ENCODE measurements around the gene UBE2K. TPM values are rescaled to one million over a fixed set of nuclear protein-coding genes. Genes with fewer than 3 reads are reported as not detected.

The UBE2K gene
- total and polyA plus RNA-seq, 2 donors from 2014 or later, result 56.7 to 59.6 TPM

- FAIRE-seq, result no peak
- intact Hi-C loops (cut with DNase I), result no loop called here
- Histone ChIP-seq H3K27ac (ENCODE audit: low read depth in 2 of 2, low read length in 2 of 2) (no peak overlapping the region), H3K27me3 (ENCODE audit: control insufficient read depth, insufficient read depth, low read length) (no peaks in the 10 kb centered on the region), H3K9me3 (ENCODE audit: control insufficient read depth in 2 of 3, insufficient read depth in 1 of 3, low read length in 3 of 3) (no peaks in the 10 kb centered on the region), H3K4me1 (ENCODE audit: control insufficient read depth in 2 of 3, insufficient read depth in 2 of 3, low read depth in 1 of 3, low read length in 3 of 3) (no peaks in the 10 kb centered on the region), H3K9ac (ENCODE audit: low read length in 3 of 3) (no peak overlapping the region), H3K4me3 (ENCODE audit: low read length in 3 of 3) (no peak overlapping the region), H3K36me3 (ENCODE audit: control insufficient read depth in 2 of 3, insufficient read depth in 3 of 3, low read length in 3 of 3) (peaks cover 2 to 14% (median 11%) of the 10 kb centered on the region in 3 donors)
- DNase-seq, result no peak
- TF ChIP-seq, protein P1, sequence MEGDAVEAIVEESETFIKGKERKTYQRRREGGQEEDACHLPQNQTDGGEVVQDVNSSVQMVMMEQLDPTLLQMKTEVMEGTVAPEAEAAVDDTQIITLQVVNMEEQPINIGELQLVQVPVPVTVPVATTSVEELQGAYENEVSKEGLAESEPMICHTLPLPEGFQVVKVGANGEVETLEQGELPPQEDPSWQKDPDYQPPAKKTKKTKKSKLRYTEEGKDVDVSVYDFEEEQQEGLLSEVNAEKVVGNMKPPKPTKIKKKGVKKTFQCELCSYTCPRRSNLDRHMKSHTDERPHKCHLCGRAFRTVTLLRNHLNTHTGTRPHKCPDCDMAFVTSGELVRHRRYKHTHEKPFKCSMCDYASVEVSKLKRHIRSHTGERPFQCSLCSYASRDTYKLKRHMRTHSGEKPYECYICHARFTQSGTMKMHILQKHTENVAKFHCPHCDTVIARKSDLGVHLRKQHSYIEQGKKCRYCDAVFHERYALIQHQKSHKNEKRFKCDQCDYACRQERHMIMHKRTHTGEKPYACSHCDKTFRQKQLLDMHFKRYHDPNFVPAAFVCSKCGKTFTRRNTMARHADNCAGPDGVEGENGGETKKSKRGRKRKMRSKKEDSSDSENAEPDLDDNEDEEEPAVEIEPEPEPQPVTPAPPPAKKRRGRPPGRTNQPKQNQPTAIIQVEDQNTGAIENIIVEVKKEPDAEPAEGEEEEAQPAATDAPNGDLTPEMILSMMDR (IDR thresholded peaks at IDR 0.05; ENCODE audit: borderline replicate concordance, extremely low read depth, insufficient read depth), result no peak
Measured at GRCh38 chr4:39756159-39756558, 58.2 kb downstream of the UBE2K start.

GRCh38 chr4:39758176-39758575 lies 60.2 kb downstream of the UBE2K start:
- no peaks in the 10 kb centered on the region for H3K4me1 ChIP-seq (ENCODE audit: control insufficient read depth in 2 of 3, insufficient read depth in 2 of 3, low read depth in 1 of 3, low read length in 3 of 3)
- peaks cover 2 to 14% (median 11%) of the 10 kb centered on the region in 3 donors for H3K36me3 ChIP-seq (ENCODE audit: control insufficient read depth in 2 of 3, insufficient read depth in 3 of 3, low read length in 3 of 3)
- FAIRE-seq (no peak), DNase-seq (no peak)
- H3K27ac ChIP-seq (ENCODE audit: low read depth in 2 of 2, low read length in 2 of 2), result no peak overlapping the region
- H3K9ac ChIP-seq (ENCODE audit: low read length in 3 of 3), result no peak overlapping the region
- TF ChIP-seq, protein P1 (IDR thresholded peaks at IDR 0.05; ENCODE audit: borderline replicate concordance, extremely low read depth, insufficient read depth), result no peak
- no peaks in the 10 kb centered on the region for H3K9me3 ChIP-seq (ENCODE audit: control insufficient read depth in 2 of 3, insufficient read depth in 1 of 3, low read length in 3 of 3)
- intact Hi-C loops (cut with DNase I), result no loop called here
- no peak overlapping the region for H3K4me3 ChIP-seq (ENCODE audit: low read length in 3 of 3)
- H3K27me3 ChIP-seq (ENCODE audit: control insufficient read depth, insufficient read depth, low read length), result no peaks in the 10 kb centered on the region

- H3K27me3 ChIP-seq (ENCODE audit: control insufficient read depth, insufficient read depth, low read length), result no peaks in the 10 kb centered on the region
- no peak for FAIRE-seq
- H3K9ac ChIP-seq (ENCODE audit: low read length in 3 of 3), result no peak overlapping the region
- H3K27ac ChIP-seq (ENCODE audit: low read depth in 2 of 2, low read length in 2 of 2), result no peak overlapping the region
- TF ChIP-seq, protein P1 (IDR thresholded peaks at IDR 0.05; ENCODE audit: borderline replicate concordance, extremely low read depth, insufficient read depth), result no peak
- no peak for DNase-seq
- no peaks in the 10 kb centered on the region for H3K4me1 ChIP-seq (ENCODE audit: control insufficient read depth in 2 of 3, insufficient read depth in 2 of 3, low read depth in 1 of 3, low read length in 3 of 3)
- no peak overlapping the region for H3K4me3 ChIP-seq (ENCODE audit: low read length in 3 of 3)
- H3K36me3 ChIP-seq (ENCODE audit: control insufficient read depth in 2 of 3, insufficient read depth in 3 of 3, low read length in 3 of 3), result peaks cover 2 to 14% (median 11%) of the 10 kb centered on the region in 3 donors
- intact Hi-C loops (cut with DNase I), result no loop called here
- H3K9me3 ChIP-seq (ENCODE audit: control insufficient read depth in 2 of 3, insufficient read depth in 1 of 3, low read length in 3 of 3), result no peaks in the 10 kb centered on the region
Measured at GRCh38 chr4:39759569-39759968, 61.6 kb downstream of the UBE2K start.

Measured in kidney (tissue), 14 donors.